ENCODE data around the gene BEND7. TPM values are rescaled to one million over a fixed set of nuclear protein-coding genes. Genes with fewer than 3 reads are reported as not detected.

BEND7 gene
- total and polyA plus RNA-seq, 2 of the 8 experiments (the other 6 are each of a cell fraction or from before 2014, with no cell fraction given), result 1.9 to 8.2 TPM

DNA sequence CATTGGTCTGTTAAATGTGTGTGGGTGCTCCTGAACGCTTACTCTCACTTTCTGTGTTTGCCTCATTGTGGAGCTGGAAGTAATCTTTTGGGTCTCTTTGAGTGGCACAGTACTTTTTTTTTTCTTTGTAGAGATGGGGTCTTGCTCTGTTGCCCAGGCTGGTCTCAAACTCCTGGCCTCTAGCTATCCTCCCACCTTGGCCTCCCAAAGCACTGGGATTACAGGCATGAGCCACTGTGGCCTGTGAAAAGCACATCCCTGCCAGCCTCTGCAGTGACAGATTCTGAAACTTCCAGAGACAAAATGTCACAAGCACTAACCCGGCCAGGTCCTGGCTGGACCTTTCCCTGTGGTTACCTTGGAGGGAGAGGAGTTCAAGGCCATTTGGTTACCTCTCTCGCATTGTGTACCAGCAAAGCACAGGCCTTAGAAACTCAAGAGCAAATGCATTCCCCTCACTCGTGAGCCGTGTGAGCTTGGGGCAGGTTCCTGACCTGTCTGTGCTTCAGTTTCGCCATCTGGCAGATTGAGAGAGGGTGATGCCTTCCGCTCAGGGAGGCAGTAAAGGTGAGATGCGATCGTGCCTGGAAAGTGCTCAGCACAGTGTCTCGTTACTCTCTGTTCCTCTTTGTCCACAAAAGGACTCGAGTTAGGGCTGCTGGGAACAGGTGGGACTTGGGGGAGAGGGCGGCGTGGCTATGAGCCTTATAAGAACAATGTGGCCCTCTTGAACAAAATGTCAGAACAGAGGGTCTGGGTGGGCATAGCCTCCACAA is 108.1 kb downstream of the BEND7 start (continued):
- TF ChIP-seq BRCA1 (IDR thresholded peaks at IDR 0.05; ENCODE audit: low read depth, low read length) (no peak), CBX5 (IDR thresholded peaks at IDR 0.05; ENCODE audit: low read depth, low read length) (no peak)
